A549 (cell line): ENCODE measurements around the gene OR10A2. TPM values are rescaled to one million over a fixed set of nuclear protein-coding genes. Genes with fewer than 3 reads are reported as not detected.

Source experiments
- ATAC-seq, 2 experiments: fragments of 200-7000 bp in 1 of 2; fragments of >200 bp in 1 of 2; cut with Nextera tagmentation in 1 of 2; cut with Tn5 transposase in 1 of 2; 3 replicates each; pipeline versions ENCODE4 v1.8.0 to v1.9.1; 2018 to 2020; ENCODE audit warnings: mild to moderate bottlenecking in 1 of 2, moderate library complexity in 1 of 2
- CTCF ChIA-PET: fragments of 300-600 bp; sonication (Branson Sonifier 250); formaldehyde crosslinking; extraction: SDS; loops from one replicate; lab custom pipeline; 2021; ENCODE audit warnings: antibody characterized with exemption, inconsistent platforms; lab: Yijun Ruan, JAX
- POLR2A ChIA-PET: fragments of 350-600 bp; formaldehyde crosslinking; extraction: SDS; loops from one replicate; lab custom pipeline; 2021; ENCODE audit warnings: antibody characterized with exemption, inconsistent platforms; lab: Yijun Ruan, JAX
- DNase-seq, 2 experiments: peaks; one replicate each; pipeline versions ENCODE4 v3.0.0 to v3.0.0-alpha.2; 2011 to 2016; ENCODE audit warnings: low read depth in 1 of 2, low spot score in 1 of 2
- FAIRE-seq: peaks from 2 replicates; lab custom pipeline; 2011; peaks lifted over from hg19 to GRCh38; lab: Jason Lieb, UNC
- H3K27ac ChIP-seq, 2 experiments: fragments of >200 bp; sonication (Bioruptor Twin); formaldehyde crosslinking; 3 replicates each; pipeline ENCODE4 v1.5.1; 2016 to 2017
- H3K4me1 ChIP-seq: fragments of >200 bp; sonication (Bioruptor Twin); formaldehyde crosslinking; 3 replicates; pipeline ENCODE4 v1.6.1; 2016
- H3K4me2 ChIP-seq: fragments of >200 bp; sonication (Bioruptor Twin); formaldehyde crosslinking; 3 replicates; pipeline ENCODE4 v1.6.1; 2016
- H3K4me3 ChIP-seq: fragments of >200 bp; sonication (Bioruptor Twin); formaldehyde crosslinking; 3 replicates; pipeline ENCODE4 v1.5.1; 2016
- H3K9me3 ChIP-seq: fragments of >200 bp; sonication (Bioruptor Twin); formaldehyde crosslinking; 3 replicates; pipeline ENCODE4 v1.6.1; 2016
- BCL3 ChIP-seq: fragments of >200 bp; sonication (Bioruptor Twin); formaldehyde crosslinking; IDR thresholded peaks from 3 replicates; pipeline ENCODE4 v1.6.1; 2016
- BHLHE40 ChIP-seq: IDR thresholded peaks from 2 replicates; pipeline ENCODE4 v1.6.1; 2012; ENCODE audit warnings: low read depth, low read length, inconsistent platforms
- CHD2 ChIP-seq: fragments of 150-350 bp; IDR thresholded peaks from 2 replicates; pipeline ENCODE4 v1.6.1; 2014; ENCODE audit warnings: low read length; ENCODE audit not compliant: partially characterized antibody
- CHD4 ChIP-seq: fragments of 200-600 bp; sonication (generic); IDR thresholded peaks from 2 replicates; pipeline ENCODE4 v1.6.1; 2016; ENCODE audit warnings: antibody characterized with exemption, mild to moderate bottlenecking, borderline replicate concordance
- EHMT2 ChIP-seq: fragments of 200-600 bp; sonication (generic); IDR thresholded peaks from 2 replicates; pipeline ENCODE4 v1.6.1; 2016; ENCODE audit warnings: antibody characterized with exemption, low read depth, mild to moderate bottlenecking, moderate library complexity
- FOXS1 ChIP-seq: fragments of 250-450 bp; sonication (Bioruptor Pico); IDR thresholded peaks from 2 replicates; pipeline ENCODE4 v1.5.0; 2020; ENCODE audit warnings: mild to moderate bottlenecking, moderate library complexity
- HMGXB4 ChIP-seq: fragments of 250-450 bp; sonication (Bioruptor Pico); IDR thresholded peaks from 2 replicates; pipeline ENCODE4 v1.5.0; 2021; ENCODE audit warnings: mild to moderate bottlenecking, moderate library complexity, borderline replicate concordance
- KDM5A ChIP-seq: fragments of 200-600 bp; sonication (generic); IDR thresholded peaks from 2 replicates; pipeline ENCODE4 v1.6.1; 2016; ENCODE audit warnings: antibody characterized with exemption, mild to moderate bottlenecking
- POLR2A ChIP-seq: IDR thresholded peaks from 2 replicates; pipeline ENCODE4 v1.6.1; 2012; ENCODE audit warnings: mild to moderate bottlenecking, low read length
- RARB ChIP-seq: fragments of 250-450 bp; sonication (Bioruptor Pico); IDR thresholded peaks from 2 replicates; pipeline ENCODE4 v1.8.0; 2021; ENCODE audit warnings: mild to moderate bottlenecking, moderate library complexity
- REST ChIP-seq: fragments of 200-600 bp; sonication (generic); IDR thresholded peaks from 2 replicates; pipeline ENCODE4 v1.6.1; 2016; ENCODE audit warnings: antibody characterized with exemption, mild to moderate bottlenecking, moderate library complexity
- RFX5 ChIP-seq: fragments of 450-650 bp; IDR thresholded peaks from 2 replicates; pipeline ENCODE4 v1.7.1; 2014; ENCODE audit warnings: antibody characterized with exemption, mild to moderate bottlenecking, moderate library complexity
- ZC3H11A ChIP-seq: fragments of 450-650 bp; IDR thresholded peaks from 2 replicates; pipeline ENCODE4 v1.6.1; 2014; ENCODE audit warnings: antibody characterized with exemption, mild to moderate bottlenecking
- ZFP36 ChIP-seq: fragments of 450-650 bp; IDR thresholded peaks from 2 replicates; pipeline ENCODE4 v1.6.1; 2014; ENCODE audit warnings: borderline replicate concordance; ENCODE audit not compliant: partially characterized antibody
- ZSCAN20 ChIP-seq: fragments of 250-450 bp; sonication (Bioruptor Pico); IDR thresholded peaks from 2 replicates; pipeline ENCODE4 v1.8.0; 2022; ENCODE audit warnings: mild to moderate bottlenecking, moderate library complexity
- WGBS: methylation state at CpG from one replicate; pipeline ENCODE4 v1.1.6; 2017; ENCODE audit errors: missing lambda C conversion rate; 5-methylcytosine and 5-hydroxymethylcytosine counted together
- polyA plus RNA-seq, 4 experiments: library from polyadenylated mRNA; depleted of rRNA in 3 of 4; stranded (reverse); fragments of >200 nt; fragmentation: RNase III in 1 of 4; extraction: RNeasy Plus Mini Kit Qiagen cat#74134 plus additional on column Dnase treatment in 1 of 4; gene quantifications; 2 replicates in 3 of 4; 3 replicates in 1 of 4; pipeline ENCODE4 v1.2.3, GENCODE V29; 2011 to 2017

The OR10A2 gene
- polyA plus RNA-seq, 2 of the 4 experiments (the other 2 are of a cell fraction): not detected

GRCh38 chr11:6894097-6894496 is 31.2 kb downstream of the OR10A2 start:
- H3K4me1 ChIP-seq: no peaks in the 10 kb centered on the region
- ChIA-PET POLR2A (no interaction called here), CTCF (no interaction called here)
- ATAC-seq (no peak), DNase-seq (no peak), FAIRE-seq (no peak)
- TF ChIP-seq BCL3 (no peak), CHD2 (no peak), ZFP36 (no peak), EHMT2 (no peak), RARB (CRISPR knock-in tag) (no peak)
- H3K9me3 ChIP-seq: no peaks in the 10 kb centered on the region
- H3K4me2 ChIP-seq: no peak overlapping the region
- no peak overlapping the region for H3K4me3 ChIP-seq
- H3K27ac ChIP-seq: no peak overlapping the region

GRCh38 chr11:6895010-6895409 is 32.2 kb downstream of the OR10A2 start:
- no peak for ATAC-seq
- FAIRE-seq: no peak
- Histone ChIP-seq H3K4me3 (no peak overlapping the region), H3K4me1 (no peaks in the 10 kb centered on the region), H3K27ac (no peak overlapping the region), H3K4me2 (no peak overlapping the region), H3K9me3 (no peaks in the 10 kb centered on the region)
- DNase-seq: no peak
- TF ChIP-seq FOXS1 (CRISPR knock-in tag) (no peak), KDM5A (no peak), CHD4 (no peak), HMGXB4 (CRISPR knock-in tag) (no peak), ZC3H11A (no peak), ZSCAN20 (CRISPR knock-in tag) (no peak)
- ChIA-PET POLR2A (no interaction called here), CTCF (no interaction called here)

GRCh38 chr11:6898911-6899310 is 36.1 kb downstream of the OR10A2 start:
- CTCF ChIA-PET: no interaction called here

More at GRCh38 chr11:6898911-6899310, 36.1 kb downstream of the OR10A2 start:
- DNase-seq (no peak), ATAC-seq (no peak), FAIRE-seq (no peak)
- Histone ChIP-seq H3K4me1 (no peaks in the 10 kb centered on the region), H3K4me2 (no peak overlapping the region), H3K4me3 (no peak overlapping the region)
- 0% methylated on average over 1 of the region's 1 CpG for WGBS
- POLR2A ChIA-PET: no interaction called here
- TF ChIP-seq REST (no peak), RFX5 (no peak), BHLHE40 (no peak), POLR2A (no peak)
- TF ChIP-seq, all 56 proteins: peak for 0
- Histone ChIP-seq H3K27ac (no peak overlapping the region), H3K9me3 (no peaks in the 10 kb centered on the region)
